NCI-H2227 (cell line): ENCODE measurements around the gene TARP.
A peak's percentile ranks its signal among the peaks of the same experiment; 100 is the strongest.

Experiments
- DNase-seq: peaks from one replicate; lab custom pipeline; 2025; ENCODE audit not compliant: unreplicated experiment; lab: John Stamatoyannopoulos, UW

The TARP gene

GRCh38 chr7:38217672-38218071 is 55.8 kb downstream of the TARP start:
- DNase-seq: no peak

DNA sequence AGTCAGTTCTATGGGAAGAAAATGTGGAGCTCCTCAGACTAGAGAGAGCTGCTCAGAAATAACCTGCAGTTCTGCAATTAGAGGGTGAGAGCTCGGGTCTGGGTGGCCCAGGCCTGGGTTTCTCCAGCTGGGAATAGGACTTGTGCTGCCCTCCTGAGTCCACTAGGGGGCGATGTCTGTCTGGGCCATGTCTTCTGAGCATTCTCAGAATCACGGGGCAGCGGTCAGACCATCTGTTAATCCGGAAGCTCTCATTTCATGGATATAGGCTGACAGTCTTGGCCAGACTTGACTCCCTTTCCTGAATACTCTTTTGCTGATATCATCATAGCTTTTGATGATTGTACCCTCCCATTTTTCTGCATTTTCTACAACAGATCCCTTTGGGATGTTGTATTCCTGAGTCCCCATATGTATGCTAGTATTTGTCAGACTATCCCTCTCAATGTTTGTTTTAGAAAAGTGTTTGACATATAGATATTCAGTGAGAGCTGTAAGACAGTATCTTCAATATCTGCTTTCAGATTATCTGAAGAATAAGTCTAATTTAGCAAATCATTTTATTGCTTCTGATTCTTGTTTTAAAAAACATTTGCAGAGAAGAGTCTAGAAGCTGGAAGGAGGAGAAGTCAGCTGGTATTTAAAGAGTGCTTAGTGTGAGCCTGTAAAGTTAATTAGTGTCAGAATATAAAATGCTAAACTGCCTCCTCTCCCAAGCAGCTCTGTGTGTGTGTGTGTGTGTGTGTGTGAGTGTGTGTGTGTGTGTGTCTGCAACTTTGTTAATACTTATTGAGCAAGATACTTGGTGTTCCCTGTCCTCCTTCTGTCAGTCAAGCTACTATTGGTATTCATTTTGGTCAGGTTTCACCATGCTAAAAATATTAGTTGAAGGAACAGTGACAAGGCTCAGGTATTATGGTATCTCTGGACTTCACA is 57.4 kb downstream of the TARP start:
- peak; percentile 74 for DNase-seq

- DNase-seq: no peak
Observed at GRCh38 chr7:38215115-38215514, 58.3 kb downstream of the TARP start.

- DNase-seq: no peak
Observed at GRCh38 chr7:38211940-38212339, 61.5 kb downstream of the TARP start.

GRCh38 chr7:38211486-38211885 is 62.0 kb downstream of the TARP start:
- DNase-seq: no peak
